HL-60 (cell line): ENCODE measurements around the gene FPGS.

Source experiments
- DNase-seq, 2 experiments: peaks; one replicate each; pipeline ENCODE4 v3.0.0-alpha.2; 2010 to 2020; ENCODE audit warnings: low read depth in 1 of 2, low spot score in 1 of 2
- H3K27ac ChIP-seq: fragments of 250-450 bp; sonication (Bioruptor Pico); replicated peaks from 2 replicates; pipeline ENCODE4 v1.5.1; 2020; ENCODE audit warnings: mild to moderate bottlenecking, moderate library complexity
- H3K27me3 ChIP-seq: fragments of 250-450 bp; sonication (Bioruptor Pico); 2 replicates; pipeline ENCODE4 v1.5.1; 2021; ENCODE audit warnings: mild to moderate bottlenecking, moderate library complexity; ENCODE audit not compliant: insufficient read depth, poor library complexity, severe bottlenecking
- H3K4me3 ChIP-seq: replicated peaks from 2 replicates; pipeline ENCODE4 v1.5.1; 2011; ENCODE audit warnings: mild to moderate bottlenecking, control low read depth, low read length; ENCODE audit not compliant: insufficient read depth
- CTCF ChIP-seq: IDR thresholded peaks from one replicate; pipeline ENCODE4 v1.5.1; 2011; ENCODE audit warnings: low read length, control low read depth, inconsistent platforms; ENCODE audit not compliant: insufficient read depth
- GABPA ChIP-seq: IDR thresholded peaks from 2 replicates; pipeline ENCODE4 v1.6.1; 2012; ENCODE audit warnings: low read depth
- POLR2AphosphoS5 ChIP-seq: IDR thresholded peaks from 2 replicates; pipeline ENCODE4 v1.6.1; 2012; ENCODE audit warnings: low read depth
- REST ChIP-seq: IDR thresholded peaks from 2 replicates; pipeline ENCODE4 v1.6.1; 2012; ENCODE audit warnings: low read depth; ENCODE audit not compliant: insufficient replicate concordance
- SPI1 ChIP-seq: IDR thresholded peaks from 2 replicates; pipeline ENCODE4 v1.6.1; 2012; ENCODE audit warnings: low read depth, mild to moderate bottlenecking, borderline replicate concordance

FPGS gene

GRCh38 chr9:127814619-127815511 lies 12.2 kb downstream of the FPGS start:
- TF ChIP-seq CTCF (no peak), GABPA (no peak), POLR2AphosphoS5 (no peak), REST (no peak), SPI1 (no peak)
- Histone ChIP-seq H3K4me3 (no peak overlapping the region), H3K27me3 (no peaks in the 10 kb centered on the region), H3K27ac (no peak overlapping the region)
- DNase-seq: no peak

GRCh38 chr9:127815512-127816361 lies 13.1 kb downstream of the FPGS start:
- H3K4me3 ChIP-seq: no peak overlapping the region
- H3K27me3 ChIP-seq: no peaks in the 10 kb centered on the region
- DNase-seq: no peak
- H3K27ac ChIP-seq: no peak overlapping the region
- TF ChIP-seq GABPA (no peak), POLR2AphosphoS5 (peak; percentile 27; the same call in 1 of the 2 replicates)

- Histone ChIP-seq H3K27ac (no peak overlapping the region), H3K27me3 (no peaks in the 10 kb centered on the region)
- no peak for TF ChIP-seq GABPA
- no peak for TF ChIP-seq REST
- no peak for TF ChIP-seq SPI1
- no peak for TF ChIP-seq CTCF
- no peak for TF ChIP-seq POLR2AphosphoS5
Observed at GRCh38 chr9:127816362-127816725, 13.7 kb downstream of the FPGS start.

GRCh38 chr9:127816728-127817127 lies 14.0 kb downstream of the FPGS start:
- Histone ChIP-seq H3K27ac (no peak overlapping the region), H3K27me3 (no peaks in the 10 kb centered on the region), H3K4me3 (no peak overlapping the region)
- no peak for DNase-seq
- TF ChIP-seq POLR2AphosphoS5 (no peak; the same call in 1 of the 2 replicates), SPI1 (no peak), REST (no peak), CTCF (no peak), GABPA (no peak)

More at GRCh38 chr9:127816362-127816725, 13.7 kb downstream of the FPGS start:
- no peak for DNase-seq
- no peak overlapping the region for H3K4me3 ChIP-seq
